HG03135 (cell line): Measurements from ENCODE around the gene BRI3BP.
"Not testable (repeated sequence)": the region's sequence is repeated elsewhere in the genome, so short reads cannot be mapped to it uniquely, and the experiment has no call there.

Experiments used
- ATAC-seq: cut with Tn5 transposase; IDR thresholded peaks from one replicate; pipeline ENCODE4 v1.9.1; 2021; ENCODE audit warnings: mild to moderate bottlenecking, moderate library complexity; ENCODE audit not compliant: unreplicated experiment

The BRI3BP gene

DNA sequence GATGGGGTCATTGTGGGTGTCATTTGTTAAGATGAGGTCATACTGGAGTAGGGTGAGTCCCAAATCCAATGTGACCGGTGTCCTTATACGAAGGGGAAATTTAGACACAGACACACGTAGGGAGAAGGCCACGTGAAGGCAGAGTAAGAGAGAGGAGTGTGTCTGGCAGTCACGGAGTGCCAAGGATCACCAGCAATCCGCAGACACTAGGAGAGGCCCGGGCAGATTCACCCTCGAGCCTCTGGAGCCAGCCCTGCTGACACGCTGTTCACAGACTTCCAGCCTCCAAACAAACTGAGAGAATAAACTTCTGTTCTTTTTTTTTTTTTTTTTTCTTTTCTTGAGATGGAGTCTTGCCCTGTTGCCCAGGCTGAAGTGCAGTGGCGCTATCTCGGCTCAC is 24.9 kb downstream of the BRI3BP start:
- no peak for ATAC-seq

DNA sequence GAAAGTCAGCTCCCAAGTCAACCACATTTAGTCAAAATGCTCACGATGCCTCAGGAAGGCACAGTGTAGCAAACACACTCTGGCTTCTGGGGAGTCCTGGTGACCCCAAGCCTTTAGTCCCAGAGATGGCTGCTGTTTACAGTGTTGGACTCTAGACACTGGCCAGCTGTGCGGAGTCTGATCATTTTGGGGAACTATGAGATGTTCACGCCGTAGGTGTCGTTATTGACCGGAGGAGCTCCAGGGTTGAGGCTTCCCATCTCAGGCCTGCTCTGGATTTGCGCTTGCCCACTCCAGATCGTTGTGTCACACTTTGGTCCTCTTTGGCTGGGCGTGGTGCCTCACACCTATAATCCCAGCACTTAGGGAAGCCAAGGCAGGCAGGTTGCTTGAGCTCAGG is 27.7 kb downstream of the BRI3BP start:
- ATAC-seq = no peak

DNA sequence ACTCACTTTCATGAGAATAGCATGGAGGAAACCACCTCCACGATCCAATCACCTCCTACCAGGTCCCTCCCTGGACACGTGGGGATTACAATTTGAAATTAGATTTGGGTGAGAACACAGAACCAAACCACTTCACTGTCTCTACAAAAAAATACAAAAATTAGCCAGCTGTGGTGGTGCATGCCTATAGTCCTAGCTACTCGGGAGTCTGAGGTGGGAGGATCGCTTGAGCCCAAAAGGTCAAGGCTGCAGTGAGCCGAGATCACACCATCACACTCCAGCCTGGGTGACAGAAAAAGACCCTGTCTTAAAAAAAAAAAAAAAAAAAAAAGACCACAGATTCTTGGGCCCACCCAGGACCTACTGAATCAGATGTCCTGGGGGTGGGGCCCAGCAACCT is 28.3 kb downstream of the BRI3BP start:
- no peak for ATAC-seq

DNA sequence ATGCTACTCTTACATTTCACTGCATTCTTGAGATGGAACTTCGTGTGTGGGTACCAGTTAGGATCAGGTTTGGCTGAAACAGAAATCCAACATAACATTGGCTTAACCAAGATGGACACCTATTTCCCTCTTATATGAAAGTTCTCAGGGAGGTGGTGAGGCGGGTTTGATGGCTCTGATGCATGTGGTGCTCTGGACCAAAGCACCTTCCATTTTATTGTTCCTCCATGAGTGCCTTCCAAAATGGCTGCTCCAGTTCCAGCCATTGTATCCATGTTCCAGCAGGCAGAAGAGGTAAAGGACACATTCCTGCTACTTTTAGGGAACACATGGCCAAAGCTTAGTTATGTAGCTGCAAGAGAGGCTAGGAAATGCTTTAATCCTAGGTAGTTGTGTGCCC is 29.6 kb downstream of the BRI3BP start:
- no peak for ATAC-seq

DNA sequence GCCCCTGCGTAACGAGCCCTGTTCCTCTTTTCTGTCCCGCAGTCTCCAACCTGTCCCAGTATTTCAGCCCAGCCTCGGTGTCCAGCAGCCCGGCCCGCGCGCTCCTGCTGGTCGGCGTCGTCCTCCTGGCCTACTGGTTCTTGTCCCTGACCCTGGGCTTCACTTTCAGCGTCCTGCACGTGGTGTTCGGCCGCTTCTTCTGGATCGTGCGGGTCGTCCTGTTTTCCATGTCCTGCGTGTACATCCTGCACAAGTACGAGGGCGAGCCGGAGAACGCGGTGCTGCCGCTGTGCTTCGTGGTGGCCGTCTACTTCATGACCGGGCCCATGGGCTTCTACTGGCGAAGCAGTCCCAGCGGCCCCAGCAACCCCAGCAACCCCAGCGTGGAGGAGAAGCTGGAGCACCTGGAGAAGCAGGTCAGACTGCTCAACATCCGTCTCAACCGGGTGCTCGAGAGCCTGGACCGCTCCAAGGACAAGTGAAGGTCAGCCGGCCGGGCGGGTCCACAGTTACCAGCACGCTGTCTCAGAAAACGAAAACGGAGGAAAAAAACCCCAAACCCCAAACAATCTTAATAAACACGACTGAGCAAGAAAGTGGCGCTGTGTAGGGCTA is 31.6 kb downstream of the BRI3BP start:
- no peak for ATAC-seq

DNA sequence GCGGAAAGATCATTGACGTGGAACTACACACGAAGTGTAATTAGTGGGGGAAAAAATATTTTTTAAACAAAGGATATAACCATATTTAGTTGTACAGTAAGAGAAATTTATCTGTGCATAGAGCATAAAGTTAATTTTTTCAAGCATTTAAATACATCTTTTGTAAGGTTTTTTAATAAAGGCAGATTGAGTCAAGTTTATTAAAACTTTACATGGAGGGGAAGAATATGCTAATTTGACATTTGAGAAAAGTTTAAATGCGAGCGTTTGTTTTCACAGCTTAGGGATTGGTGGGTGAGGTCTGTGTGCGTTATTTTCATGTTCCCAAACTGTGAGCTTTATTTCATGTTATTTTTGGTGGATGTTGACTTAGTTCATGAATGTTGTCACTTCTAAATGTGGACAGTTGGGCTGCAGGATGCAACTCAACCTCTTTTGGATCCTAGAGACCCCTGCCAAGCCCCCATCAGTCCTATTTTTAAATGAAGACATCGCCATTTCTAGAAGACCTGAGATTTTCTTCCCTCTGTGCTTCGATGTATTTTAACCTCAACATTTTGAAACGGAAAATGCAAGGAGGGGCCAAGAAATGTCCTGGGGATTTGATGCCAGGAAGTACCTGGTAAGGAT is 32.3 kb downstream of the BRI3BP start:
- no peak for ATAC-seq

DNA sequence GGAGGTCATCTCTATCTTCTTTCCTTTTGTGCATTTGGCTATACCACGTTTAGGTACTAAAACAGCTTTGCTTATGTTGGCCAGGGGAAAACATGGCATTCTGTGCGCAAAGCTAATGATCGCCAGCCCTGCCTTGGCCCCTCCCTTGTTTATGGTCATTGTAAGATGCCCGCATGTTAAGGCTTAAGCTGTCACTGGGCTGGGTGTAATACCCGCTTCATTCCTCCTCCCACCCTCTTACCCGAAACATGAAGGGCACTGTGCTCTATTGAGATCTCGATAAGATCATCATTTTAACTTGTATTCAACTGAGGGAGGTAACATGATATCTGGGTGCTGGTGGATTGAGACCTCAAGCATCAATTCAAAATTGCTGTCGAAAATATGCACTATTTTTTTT is 34.7 kb downstream of the BRI3BP start:
- no peak for ATAC-seq

DNA sequence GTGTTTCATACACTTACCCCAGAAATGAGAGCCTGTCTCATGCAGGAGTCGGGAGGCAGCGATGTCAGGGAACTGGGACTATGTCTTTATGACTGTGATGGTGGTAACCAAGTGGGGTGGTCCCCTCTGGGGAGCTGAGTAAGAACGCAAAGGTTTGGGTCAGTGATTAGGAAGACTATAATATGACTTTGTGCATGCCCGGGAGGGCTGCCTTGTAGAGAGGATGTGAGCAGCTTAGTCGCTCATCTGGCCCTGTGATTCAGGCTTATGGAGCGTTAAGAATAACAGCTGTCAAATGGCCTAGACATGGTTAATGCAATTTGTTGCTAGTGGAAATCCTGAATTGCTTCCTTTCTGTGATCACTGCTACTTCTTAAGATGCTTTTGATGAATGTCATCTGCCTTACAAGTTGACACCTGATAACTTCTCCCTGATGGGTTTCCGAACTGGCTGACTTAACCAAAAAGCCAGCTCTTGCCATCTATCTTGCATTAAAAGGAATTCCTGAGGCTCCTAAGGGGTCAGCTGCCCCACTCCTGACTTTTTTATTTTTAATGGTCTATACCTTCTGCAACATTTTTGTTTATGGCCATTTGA is 36.4 kb downstream of the BRI3BP start:
- no peak for ATAC-seq

DNA sequence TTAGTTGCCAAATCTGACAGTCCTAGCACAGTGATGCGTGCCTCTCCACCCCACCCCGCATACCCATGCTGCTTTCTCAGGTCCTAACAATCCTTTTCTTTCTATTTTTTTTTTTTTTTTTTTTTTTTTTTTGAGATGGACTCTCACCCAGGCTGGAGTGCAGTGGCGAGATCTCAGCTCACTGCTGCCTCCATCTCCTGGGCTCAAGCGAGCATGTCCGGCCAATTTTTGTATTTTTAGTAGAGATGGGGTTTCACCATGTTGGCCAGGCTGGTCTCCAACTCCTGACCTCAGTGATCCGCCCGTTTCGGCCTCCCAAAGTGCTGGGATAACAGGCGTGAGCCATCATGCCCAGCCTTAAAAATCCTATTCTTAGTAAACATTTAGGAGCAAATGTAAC is 38.0 kb downstream of the BRI3BP start:
- not testable (repeated sequence) for ATAC-seq

DNA sequence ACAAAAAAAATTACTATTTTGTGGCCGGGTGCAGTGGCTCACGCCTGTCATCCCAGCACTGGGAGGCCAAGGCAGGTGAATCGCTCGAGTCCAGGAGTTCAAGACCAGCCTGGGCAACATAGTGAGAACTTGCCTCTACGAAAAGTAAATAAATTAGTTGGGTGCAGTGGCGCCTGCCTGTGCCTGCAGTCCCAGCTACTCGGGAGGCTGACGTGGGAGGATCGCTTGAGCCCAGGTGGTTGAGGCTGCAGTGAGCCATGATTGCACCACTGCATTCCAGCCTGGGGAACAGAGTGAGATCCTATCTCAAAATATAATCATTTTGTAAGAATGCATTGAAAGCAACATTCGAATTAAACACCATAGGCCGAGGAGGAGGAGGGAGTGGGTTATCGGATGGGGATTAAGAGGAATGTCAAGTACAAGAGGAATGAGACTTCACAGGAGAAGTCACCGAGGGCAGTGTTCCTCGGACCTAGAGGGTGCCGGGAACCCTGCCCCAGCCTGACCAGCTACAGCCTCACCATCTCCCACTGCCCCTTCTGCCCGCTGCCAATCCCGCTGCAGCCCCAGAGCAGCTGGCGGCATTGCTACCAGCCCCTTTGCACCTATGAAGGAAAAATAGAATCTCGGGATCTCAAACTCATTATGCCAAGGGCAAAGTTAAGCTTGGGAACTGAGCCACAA is 39.2 kb downstream of the BRI3BP start:
- no peak for ATAC-seq

DNA sequence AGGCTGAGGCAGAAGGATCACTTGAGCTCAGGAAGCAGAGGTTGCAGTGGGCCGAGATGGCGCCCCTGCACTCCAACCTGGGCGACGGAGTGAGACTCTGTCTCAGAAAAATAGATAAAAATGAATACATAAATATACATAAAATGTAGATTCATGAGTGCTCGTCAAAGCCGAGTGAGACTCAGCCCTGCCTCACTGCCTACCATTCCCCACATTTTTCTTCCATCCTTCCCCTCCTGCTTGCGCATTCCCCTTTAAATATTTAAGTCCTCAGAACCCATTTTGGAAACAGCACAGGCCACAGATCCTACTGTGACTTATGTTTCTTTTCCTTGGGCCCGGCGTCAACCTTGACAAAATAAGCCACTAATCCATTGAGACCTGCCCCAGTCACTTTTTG is 39.8 kb downstream of the BRI3BP start:
- ATAC-seq = no peak

DNA sequence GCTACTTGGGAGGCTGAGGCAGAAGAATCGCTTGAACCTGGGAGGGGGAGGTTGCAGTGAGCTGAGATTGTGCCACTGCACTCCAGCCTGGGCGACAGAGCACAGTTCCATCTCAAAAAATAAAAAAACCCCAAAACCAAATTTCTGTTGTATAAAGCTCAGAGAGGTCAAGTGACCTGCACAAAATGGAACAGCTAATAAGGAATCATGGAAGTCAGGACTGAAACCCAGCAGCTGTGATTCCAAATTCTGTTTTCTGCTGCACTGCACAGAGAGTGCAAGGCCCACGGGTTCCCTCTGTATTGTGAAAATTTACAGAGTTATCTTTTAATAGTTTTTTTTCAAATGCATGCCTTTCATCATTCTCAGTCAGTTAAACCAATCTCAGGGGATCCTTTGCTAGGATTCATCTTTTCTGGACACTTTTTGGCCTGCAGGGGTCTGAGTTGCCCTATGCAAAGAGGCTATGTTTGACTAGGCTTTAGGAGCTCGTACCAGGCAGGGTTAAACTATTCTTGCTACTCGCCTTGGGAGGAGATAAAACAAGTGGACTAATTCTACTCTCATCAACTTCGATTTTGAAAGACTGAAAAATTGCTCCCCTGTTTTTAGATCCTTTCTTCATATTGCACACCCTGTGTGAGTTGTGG is 45.7 kb downstream of the BRI3BP start:
- no peak for ATAC-seq

DNA sequence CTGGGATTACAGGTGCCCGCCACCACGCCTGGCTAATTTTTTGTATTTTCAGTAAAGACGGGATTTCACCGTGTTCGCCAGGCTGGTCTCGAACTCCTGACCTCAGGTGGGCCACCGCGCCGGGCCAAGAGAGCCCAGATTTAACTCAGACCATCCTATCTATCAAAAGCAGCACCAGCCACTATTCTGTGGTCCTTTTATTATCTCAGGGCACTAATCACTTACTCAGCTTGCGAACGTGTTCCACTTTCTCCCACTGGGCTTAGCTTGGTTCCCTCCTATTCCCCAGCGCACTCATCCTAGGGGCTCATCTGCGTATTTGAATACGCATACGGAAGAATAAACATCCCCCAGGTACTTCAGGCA is 55.6 kb downstream of the BRI3BP start:
- no peak for ATAC-seq

DNA sequence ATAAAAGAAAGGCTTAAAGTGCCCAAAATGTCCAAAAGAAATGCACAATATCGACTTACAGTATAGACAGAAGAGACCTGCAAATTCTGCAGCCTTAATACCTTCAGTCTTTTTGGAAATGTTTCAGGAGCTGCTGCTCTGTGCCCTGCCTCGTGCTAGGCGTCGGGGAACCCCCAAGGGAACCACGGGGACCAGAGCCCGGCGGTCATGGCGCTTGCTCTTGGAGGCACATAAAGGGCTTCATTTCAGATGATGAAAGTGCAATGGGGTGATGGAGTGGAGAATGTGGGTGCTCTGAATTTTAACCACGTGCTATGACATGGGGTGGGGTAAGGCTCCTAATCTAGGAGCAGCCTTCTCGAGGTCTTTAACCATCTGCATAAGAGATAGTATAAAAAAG is 57.0 kb downstream of the BRI3BP start:
- ATAC-seq = no peak

DNA sequence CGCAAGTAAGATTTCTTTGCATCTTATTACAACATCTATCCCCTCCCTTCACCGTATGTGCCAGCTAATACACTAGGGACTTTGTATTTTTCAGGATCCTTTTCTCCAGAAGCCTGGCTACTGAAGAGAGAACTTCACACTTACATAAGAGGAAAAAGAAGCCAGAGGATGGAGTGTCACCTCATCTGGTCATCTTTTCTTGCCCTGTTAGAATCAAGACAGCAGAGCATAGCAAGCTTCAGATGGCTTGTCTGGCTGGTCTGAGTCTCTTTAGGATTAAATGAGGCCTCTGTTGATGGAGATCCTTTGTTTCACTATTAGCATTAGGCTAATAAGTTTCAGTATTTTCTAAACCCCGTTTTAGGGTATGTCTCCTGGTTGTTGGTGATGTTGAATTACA is 57.4 kb downstream of the BRI3BP start:
- ATAC-seq = no peak

DNA sequence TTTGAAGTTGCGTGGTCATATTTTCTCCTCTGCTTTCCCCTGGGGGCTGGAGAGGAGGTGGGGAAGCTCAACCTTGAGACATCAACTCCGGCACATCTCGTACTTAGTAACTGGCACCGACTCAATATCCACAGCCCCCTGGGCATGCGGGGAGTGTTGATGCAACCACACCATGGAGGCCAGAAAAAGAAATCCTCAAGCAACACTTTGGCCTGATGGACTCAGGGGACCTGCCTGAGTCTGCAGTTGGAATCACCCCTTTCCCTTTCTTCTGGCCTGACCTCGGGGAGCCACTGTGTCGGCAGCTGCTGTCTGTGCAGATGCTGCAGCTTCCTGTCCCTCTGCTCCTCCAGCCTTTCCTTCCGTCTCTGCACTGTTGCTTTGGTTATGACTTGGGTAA is 60.4 kb downstream of the BRI3BP start:
- no peak for ATAC-seq

DNA sequence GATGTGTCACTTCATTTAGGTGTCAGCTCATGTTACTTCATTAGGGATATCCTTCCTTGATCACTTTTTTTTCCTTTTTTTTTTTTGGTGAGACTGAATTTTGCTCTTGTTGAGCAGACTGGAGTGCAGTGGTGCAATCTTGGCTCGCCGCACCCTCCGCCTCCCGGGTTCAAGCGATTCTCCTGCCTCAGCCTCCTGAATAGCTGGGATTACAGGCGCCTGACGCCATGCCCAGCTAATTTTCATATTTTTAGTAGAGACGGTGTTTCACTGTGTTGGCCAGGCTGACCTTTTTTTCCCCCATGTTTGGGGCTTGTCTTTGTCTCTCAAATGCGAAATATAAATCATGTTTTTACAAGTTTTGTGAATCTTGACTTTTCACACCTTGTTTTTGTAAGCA is 62.1 kb downstream of the BRI3BP start:
- ATAC-seq = no peak

DNA sequence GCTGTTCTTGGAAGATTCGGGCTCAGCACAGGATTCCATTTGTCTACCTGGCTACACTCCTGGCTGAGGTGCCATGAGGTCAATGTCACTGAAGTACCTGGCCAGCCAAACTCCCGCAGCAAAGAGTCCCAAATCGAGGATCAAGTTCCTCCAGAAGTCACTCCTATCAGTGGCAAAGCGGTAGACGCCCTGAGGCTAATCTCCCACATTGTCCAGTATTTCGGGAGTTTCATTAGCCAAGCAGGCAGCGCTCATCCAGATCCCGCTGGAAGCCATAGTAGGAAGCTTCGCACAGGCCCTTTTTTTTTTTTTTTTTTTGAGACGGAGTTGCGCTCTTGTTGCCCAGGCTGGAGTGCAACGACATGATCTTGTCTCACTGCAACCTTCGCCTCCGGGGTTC is 62.9 kb downstream of the BRI3BP start:
- no peak for ATAC-seq

DNA sequence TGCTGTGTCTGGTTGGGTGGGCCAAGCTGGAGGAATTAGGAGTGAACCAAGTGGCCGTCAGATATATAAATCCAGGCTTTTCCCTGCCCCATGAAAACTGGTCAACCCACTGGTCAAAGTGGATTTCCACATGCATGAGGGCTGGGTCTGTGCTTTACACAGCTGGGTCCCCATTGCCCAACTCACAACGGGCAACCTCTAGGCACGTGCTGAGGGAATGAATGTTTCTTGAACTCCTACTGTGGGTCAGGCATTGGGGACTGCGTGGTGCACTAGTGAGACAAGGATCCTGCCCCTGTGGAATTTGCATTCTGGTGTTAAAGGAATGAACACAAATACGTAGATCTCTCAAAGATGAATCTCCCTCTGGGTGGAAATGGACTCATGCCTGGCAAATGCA is 64.3 kb downstream of the BRI3BP start:
- ATAC-seq = no peak

DNA sequence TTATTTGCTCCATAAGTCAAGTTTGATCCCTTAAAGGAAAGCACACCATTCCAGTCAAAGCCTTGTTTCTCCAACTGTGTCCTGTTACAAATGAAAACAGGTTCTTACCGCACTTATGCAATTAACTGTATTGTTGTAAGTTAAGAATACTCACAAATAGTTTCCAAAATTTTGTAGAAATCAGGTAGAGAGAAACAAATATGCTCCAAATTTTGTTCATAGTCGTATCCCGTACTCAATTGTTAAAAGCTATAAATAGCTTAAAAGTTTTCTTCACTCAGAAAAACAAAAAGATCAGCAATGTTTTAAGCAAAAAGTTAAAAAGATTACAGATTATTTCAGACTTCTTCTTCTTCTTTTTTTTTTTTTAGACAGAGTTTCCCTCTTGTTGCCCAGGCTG is 67.8 kb downstream of the BRI3BP start:
- ATAC-seq = no peak

DNA sequence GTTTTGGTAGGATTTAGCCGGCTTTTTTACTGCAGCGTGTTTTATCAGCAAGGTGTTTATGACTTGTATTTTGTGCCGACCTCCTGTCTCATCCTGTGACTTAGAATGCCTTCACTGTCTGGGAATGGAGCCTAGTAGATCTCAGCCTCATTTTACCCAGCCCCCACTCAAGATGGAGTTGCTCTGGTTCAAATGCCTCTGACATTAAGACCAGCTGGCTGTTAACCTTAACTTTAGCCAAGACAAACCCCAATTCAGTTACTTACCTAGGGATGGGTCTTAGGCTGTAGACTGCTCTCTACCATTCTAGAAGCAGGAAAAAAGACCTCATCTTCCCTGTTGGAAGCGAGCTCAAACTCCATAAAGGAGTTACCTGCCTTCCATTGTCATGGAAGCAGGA is 70.1 kb downstream of the BRI3BP start:
- not testable (repeated sequence) for ATAC-seq

DNA sequence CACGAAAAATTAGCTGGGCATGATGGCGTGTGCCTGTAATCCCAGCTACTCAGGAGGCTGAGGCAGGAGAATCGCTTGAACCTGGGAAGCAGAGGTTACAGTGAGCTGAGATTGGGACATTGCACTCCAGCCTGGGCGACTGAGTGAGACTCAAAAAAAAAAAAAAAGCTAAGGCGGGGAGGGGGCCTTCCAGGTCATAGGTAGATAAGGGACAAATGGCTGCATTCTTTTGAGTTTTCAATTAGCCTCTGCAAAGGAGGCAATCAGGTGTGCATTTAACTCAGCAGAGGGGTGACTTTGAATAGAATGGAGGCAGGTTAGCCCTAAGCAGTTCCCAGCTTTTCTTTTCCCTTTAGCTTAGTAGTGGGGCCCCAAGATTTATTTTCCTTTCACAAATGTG is 71.0 kb downstream of the BRI3BP start:
- no peak for ATAC-seq
